CD4-positive, alpha-beta T cell treated with Interleukin-2 at 100 ng/mL for 4 hours (primary cell): ENCODE data around the gene FAM161A.
"Not testable (repeated sequence)": the region's sequence is repeated elsewhere in the genome, so short reads cannot be mapped to it uniquely, and the experiment has no call there.

ENCODE experiments used
- DNase-seq: peaks from one replicate; pipeline ENCODE4 v3.0.0-alpha.2; 2020; ENCODE audit warnings: low spot score

Gene FAM161A

GRCh38 chr2:61853847-61854563 lies at the start of gene FAM161A:
TSS of gene FAM161A (minus strand) at chr2:61854060. CDS start at chr2:61854041, 19 bp downstream.
- peak; percentile 80 for DNase-seq

GRCh38 chr2:61900281-61900680 lies 46.4 kb upstream of the FAM161A start:
- DNase-seq: no peak

GRCh38 chr2:61898810-61899209 lies 45.0 kb upstream of the FAM161A start:
- DNase-seq: peak; percentile 14

GRCh38 chr2:61888267-61889055 lies 34.6 kb upstream of the FAM161A start, which contains the start of gene CCT4:
TSS of gene CCT4 (minus strand) at chr2:61888656. CDS start at chr2:61888507, 149 bp downstream.
- peak; percentile 92 for DNase-seq

GRCh38 chr2:61887717-61888266 lies 33.9 kb upstream of the FAM161A start:
- DNase-seq: peak; percentile 7

- DNase-seq: no peak
Observed at GRCh38 chr2:61885896-61886603, 32.2 kb upstream of the FAM161A start.

- no peak for DNase-seq
Observed at GRCh38 chr2:61882850-61883249, 29.0 kb upstream of the FAM161A start.

- DNase-seq: not testable (repeated sequence)
Observed at GRCh38 chr2:61879351-61879750, 25.5 kb upstream of the FAM161A start.

GRCh38 chr2:61878761-61879160 lies 24.9 kb upstream of the FAM161A start:
- DNase-seq: no peak

- DNase-seq: no peak
Observed at GRCh38 chr2:61877571-61878245, 23.8 kb upstream of the FAM161A start.

GRCh38 chr2:61876400-61876799 lies 22.5 kb upstream of the FAM161A start:
- DNase-seq: no peak

GRCh38 chr2:61866482-61867089 lies 12.7 kb upstream of the FAM161A start:
- not testable (repeated sequence) for DNase-seq

GRCh38 chr2:61862085-61862484 lies 8.2 kb upstream of the FAM161A start:
- no peak for DNase-seq

- peak; percentile 14 for DNase-seq
Observed at GRCh38 chr2:61857224-61857623, 3.4 kb upstream of the FAM161A start.

GRCh38 chr2:61855318-61855613 lies 1.4 kb upstream of the FAM161A start:
- no peak for DNase-seq

- peak; percentile 97 for DNase-seq
Observed at GRCh38 chr2:61854564-61855317, 881 bp upstream of the FAM161A start.

GRCh38 chr2:61853086-61853846 lies 594 bp downstream of the FAM161A start:
- peak; percentile 45 for DNase-seq

GRCh38 chr2:61851270-61851669 lies 2.6 kb downstream of the FAM161A start:
- not testable (repeated sequence) for DNase-seq

GRCh38 chr2:61845320-61845719 lies 8.5 kb downstream of the FAM161A start:
- DNase-seq: no peak

- DNase-seq: no peak
Observed at GRCh38 chr2:61841286-61841685, 12.6 kb downstream of the FAM161A start.
